OCI-LY1 (cell line): ENCODE measurements around the gene MUCL1.
"Not testable (repeated sequence)": the region's sequence is repeated elsewhere in the genome, so short reads cannot be mapped to it uniquely, and the experiment has no call there.

ENCODE experiments used
- H2AFZ ChIP-seq: fragments of 200-600 bp; sonication (generic), shearing (Covaris generic); 2 replicates; pipeline ENCODE4 v1.6.0; 2014; ENCODE audit warnings: antibody characterized with exemption, mild to moderate bottlenecking, low read length
- H3F3A ChIP-seq: fragments of 200-600 bp; sonication (generic), shearing (Covaris generic); 2 replicates; pipeline ENCODE4 v1.6.0; 2014; ENCODE audit warnings: mild to moderate bottlenecking, antibody characterized with exemption, low read length, moderate library complexity; ENCODE audit not compliant: insufficient read depth
- H3K27ac ChIP-seq: fragments of 200-600 bp; sonication (generic); 2 replicates; pipeline ENCODE4 v1.5.1; 2014; ENCODE audit warnings: low read length, mixed run types, mild to moderate bottlenecking, low read depth; ENCODE audit not compliant: poor library complexity, severe bottlenecking
- H3K27me3 ChIP-seq: fragments of 200-600 bp; sonication (generic); 2 replicates; pipeline ENCODE4 v1.6.0; 2014; ENCODE audit warnings: antibody characterized with exemption, mild to moderate bottlenecking, low read length, moderate library complexity; ENCODE audit not compliant: insufficient read depth
- H3K36me3 ChIP-seq: fragments of 200-600 bp; sonication (generic); 2 replicates; pipeline ENCODE4 v1.6.1; 2014; ENCODE audit warnings: mild to moderate bottlenecking, antibody characterized with exemption, low read length, moderate library complexity, mixed read lengths; ENCODE audit not compliant: insufficient read depth
- H3K4me1 ChIP-seq: fragments of 200-600 bp; sonication (generic); 2 replicates; pipeline ENCODE4 v1.5.1; 2014; ENCODE audit warnings: mild to moderate bottlenecking, low read length, moderate library complexity; ENCODE audit not compliant: insufficient read depth, severe bottlenecking
- H3K4me2 ChIP-seq: fragments of 200-600 bp; sonication (generic), shearing (Covaris generic); 2 replicates; pipeline ENCODE4 v1.6.1; 2014; ENCODE audit warnings: low read length
- H3K4me3 ChIP-seq: fragments of 200-600 bp; sonication (generic); 2 replicates; pipeline ENCODE4 v1.5.1; 2014; ENCODE audit warnings: low read length, low read depth, mild to moderate bottlenecking, mixed read lengths; ENCODE audit not compliant: poor library complexity, severe bottlenecking
- H3K79me2 ChIP-seq: fragments of 200-600 bp; shearing (Covaris generic); 2 replicates; pipeline ENCODE4 v1.6.1; 2016; ENCODE audit warnings: mixed run types, low read length, mixed read lengths; ENCODE audit not compliant: insufficient read depth
- H3K9ac ChIP-seq: fragments of 200-600 bp; sonication (generic), shearing (Covaris generic); 2 replicates; pipeline ENCODE4 v1.6.1; 2014; ENCODE audit warnings: mild to moderate bottlenecking, low read length, mixed read lengths
- H3K9me2 ChIP-seq: fragments of 200-600 bp; sonication (generic), shearing (Covaris generic); 2 replicates; pipeline ENCODE4 v1.6.1; 2014; ENCODE audit warnings: low read depth, mild to moderate bottlenecking, low read length, mixed read lengths
- H3K9me3 ChIP-seq: fragments of 200-600 bp; shearing (Covaris generic); 2 replicates; pipeline ENCODE4 v1.6.1; 2014; ENCODE audit warnings: low read length, mixed read lengths
- H4K20me1 ChIP-seq: fragments of 200-600 bp; sonication (generic), shearing (Covaris generic); 2 replicates; pipeline ENCODE4 v1.6.0; 2016; ENCODE audit warnings: mild to moderate bottlenecking, low read length; ENCODE audit not compliant: insufficient read depth
- EZH2 ChIP-seq: fragments of 200-600 bp; sonication (generic), shearing (Covaris generic); IDR thresholded peaks from 2 replicates; pipeline ENCODE4 v1.8.0; 2017; ENCODE audit warnings: borderline replicate concordance, mixed run types, mild to moderate bottlenecking, antibody characterized with exemption, low read length, moderate library complexity, mixed read lengths
- TF ChIP-seq, protein P1 (sequence below): fragments of 200-600 bp; sonication (generic), shearing (Covaris generic); IDR thresholded peaks from 2 replicates; pipeline ENCODE4 v1.5.1; 2017; ENCODE audit warnings: mild to moderate bottlenecking, antibody characterized with exemption, low read length, moderate library complexity, mixed read lengths

Gene MUCL1

DNA sequence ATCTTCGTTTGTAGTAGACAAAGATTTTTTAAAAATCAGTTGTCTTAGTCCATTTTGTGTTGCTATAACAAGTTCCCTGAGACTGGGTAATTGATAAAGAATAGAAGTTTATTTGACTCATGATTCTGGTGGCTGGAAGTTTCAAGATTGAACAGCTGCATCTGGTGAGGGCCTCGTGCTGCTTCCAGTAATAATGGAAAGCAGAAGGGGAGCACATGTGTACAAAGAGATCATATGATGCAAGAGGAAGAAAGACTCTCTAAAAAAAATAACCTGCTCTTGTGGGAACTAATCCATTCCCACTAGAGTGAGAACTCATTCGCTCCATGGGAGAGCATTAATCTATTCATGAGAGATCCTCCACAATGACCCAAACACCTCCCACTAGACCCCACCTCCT lies 24.8 kb downstream of the MUCL1 start:
- H3K9ac ChIP-seq = no peak overlapping the region
- H4K20me1 ChIP-seq = no peaks in the 10 kb centered on the region
- no peaks in the 10 kb centered on the region for H3K9me3 ChIP-seq
- no peaks in the 10 kb centered on the region for H3K27me3 ChIP-seq
- no peaks in the 10 kb centered on the region for H3K9me2 ChIP-seq
- no peak for TF ChIP-seq EZH2
- TF ChIP-seq, protein P1, sequence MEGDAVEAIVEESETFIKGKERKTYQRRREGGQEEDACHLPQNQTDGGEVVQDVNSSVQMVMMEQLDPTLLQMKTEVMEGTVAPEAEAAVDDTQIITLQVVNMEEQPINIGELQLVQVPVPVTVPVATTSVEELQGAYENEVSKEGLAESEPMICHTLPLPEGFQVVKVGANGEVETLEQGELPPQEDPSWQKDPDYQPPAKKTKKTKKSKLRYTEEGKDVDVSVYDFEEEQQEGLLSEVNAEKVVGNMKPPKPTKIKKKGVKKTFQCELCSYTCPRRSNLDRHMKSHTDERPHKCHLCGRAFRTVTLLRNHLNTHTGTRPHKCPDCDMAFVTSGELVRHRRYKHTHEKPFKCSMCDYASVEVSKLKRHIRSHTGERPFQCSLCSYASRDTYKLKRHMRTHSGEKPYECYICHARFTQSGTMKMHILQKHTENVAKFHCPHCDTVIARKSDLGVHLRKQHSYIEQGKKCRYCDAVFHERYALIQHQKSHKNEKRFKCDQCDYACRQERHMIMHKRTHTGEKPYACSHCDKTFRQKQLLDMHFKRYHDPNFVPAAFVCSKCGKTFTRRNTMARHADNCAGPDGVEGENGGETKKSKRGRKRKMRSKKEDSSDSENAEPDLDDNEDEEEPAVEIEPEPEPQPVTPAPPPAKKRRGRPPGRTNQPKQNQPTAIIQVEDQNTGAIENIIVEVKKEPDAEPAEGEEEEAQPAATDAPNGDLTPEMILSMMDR = no peak
- H3K4me2 ChIP-seq = no peak overlapping the region
- H2AFZ ChIP-seq = no peak overlapping the region
- H3K79me2 ChIP-seq = no peaks in the 10 kb centered on the region
- no peaks in the 10 kb centered on the region for H3K36me3 ChIP-seq
- no peaks in the 10 kb centered on the region for H3F3A ChIP-seq
- H3K4me3 ChIP-seq = no peak overlapping the region
- H3K4me1 ChIP-seq = no peaks in the 10 kb centered on the region
- H3K27ac ChIP-seq = no peak overlapping the region

DNA sequence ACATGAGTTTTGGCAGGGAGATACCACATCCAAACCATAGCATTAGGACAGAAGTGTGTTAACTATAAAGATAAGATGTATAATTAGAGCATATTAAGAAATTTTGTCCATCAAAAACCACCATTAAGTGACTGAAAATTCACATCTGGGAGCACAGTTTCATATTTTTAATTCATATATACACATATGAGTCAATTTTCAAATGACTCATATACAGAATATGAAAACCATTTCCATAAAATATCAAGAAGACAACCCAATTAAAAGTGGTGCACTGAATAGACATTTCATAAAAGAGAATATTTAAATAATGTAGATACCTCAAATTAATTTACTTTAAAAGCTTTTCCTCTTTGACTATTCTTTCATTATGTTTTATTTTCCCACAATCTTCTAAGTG lies 25.3 kb downstream of the MUCL1 start:
- no peak for TF ChIP-seq EZH2
- TF ChIP-seq, protein P1 = no peak
- H2AFZ ChIP-seq = no peak overlapping the region

DNA sequence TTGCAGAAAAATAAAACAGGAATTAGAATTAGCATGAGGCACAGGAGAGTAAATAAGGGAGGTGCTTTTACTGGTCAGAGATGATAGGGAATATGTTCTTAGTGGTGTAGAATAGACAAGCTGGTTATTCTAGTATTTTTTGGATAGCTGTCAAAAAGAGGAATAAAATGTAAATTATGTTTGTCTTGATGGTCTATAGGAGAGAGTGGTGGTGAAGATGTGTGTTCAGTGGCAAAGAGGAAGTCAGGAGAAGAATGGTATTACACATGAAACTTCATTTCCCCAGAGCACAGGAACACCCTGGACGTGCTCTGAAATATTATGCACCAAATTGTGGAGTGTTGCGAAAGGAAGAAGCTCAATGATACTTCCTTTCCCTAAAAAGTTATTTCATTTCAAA lies 27.8 kb downstream of the MUCL1 start:
- H2AFZ ChIP-seq = no peak overlapping the region
- H3K4me1 ChIP-seq = no peaks in the 10 kb centered on the region
- no peaks in the 10 kb centered on the region for H3K27me3 ChIP-seq
- H3K9me2 ChIP-seq = no peaks in the 10 kb centered on the region
- no peaks in the 10 kb centered on the region for H3F3A ChIP-seq
- H3K4me2 ChIP-seq = no peak overlapping the region
- H3K4me3 ChIP-seq = no peak overlapping the region
- H4K20me1 ChIP-seq = no peaks in the 10 kb centered on the region
- H3K27ac ChIP-seq = no peak overlapping the region
- no peaks in the 10 kb centered on the region for H3K9me3 ChIP-seq
- H3K9ac ChIP-seq = no peak overlapping the region
- no peak for TF ChIP-seq EZH2
- TF ChIP-seq, protein P1 = no peak
- H3K79me2 ChIP-seq = no peaks in the 10 kb centered on the region
- no peaks in the 10 kb centered on the region for H3K36me3 ChIP-seq

More for the DNA sequence above, 25.3 kb downstream of the MUCL1 start:
- Histone ChIP-seq H3K9ac (no peak overlapping the region), H3K4me1 (no peaks in the 10 kb centered on the region), H3K9me2 (no peaks in the 10 kb centered on the region), H3K4me3 (no peak overlapping the region), H3K27ac (no peak overlapping the region), H3K4me2 (no peak overlapping the region), H3K36me3 (no peaks in the 10 kb centered on the region), H4K20me1 (no peaks in the 10 kb centered on the region), H3K9me3 (no peaks in the 10 kb centered on the region), H3F3A (no peaks in the 10 kb centered on the region), H3K79me2 (no peaks in the 10 kb centered on the region), H3K27me3 (no peaks in the 10 kb centered on the region)

DNA sequence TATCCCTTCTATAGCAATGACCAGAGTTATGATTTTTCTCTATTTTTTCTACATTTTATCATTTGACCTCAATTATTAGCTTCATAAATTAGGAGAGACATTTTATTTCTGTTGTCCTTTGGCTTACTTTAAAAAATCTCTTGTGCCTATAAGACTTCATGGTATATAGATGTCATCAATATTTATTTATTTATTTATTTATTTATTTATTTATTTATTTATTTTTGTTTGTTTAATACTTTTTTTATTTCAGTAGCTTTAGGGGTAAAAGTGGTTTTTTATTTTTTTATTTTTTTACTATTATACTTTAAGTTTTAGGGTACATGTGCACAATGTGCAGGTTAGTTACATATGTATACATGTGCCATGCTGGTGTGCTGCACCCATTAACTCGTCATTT lies 28.3 kb downstream of the MUCL1 start:
- H4K20me1 ChIP-seq = not testable (repeated sequence)

DNA sequence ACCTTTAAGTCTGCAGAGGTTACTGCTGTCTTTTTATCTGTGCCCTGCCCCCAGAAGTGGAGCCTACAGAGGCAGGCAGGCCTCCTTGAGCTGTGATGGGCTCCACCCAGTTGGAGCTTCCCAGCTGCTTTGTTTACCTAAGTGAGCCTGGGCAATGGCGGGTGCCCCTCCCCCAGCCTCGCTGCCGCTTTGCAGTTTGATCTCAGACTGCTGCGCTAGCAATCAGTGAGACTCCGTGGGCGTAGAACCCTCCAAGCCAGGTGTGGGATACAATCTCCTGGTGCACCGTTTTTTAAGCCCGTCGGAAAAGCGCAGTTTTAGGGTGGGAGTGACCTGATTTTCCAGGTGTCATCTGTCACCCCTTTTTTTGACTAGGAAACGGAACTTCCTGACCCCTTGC lies 34.1 kb downstream of the MUCL1 start:
- not testable (repeated sequence) for H3K9ac ChIP-seq, H3K9me2 ChIP-seq, H3K4me1 ChIP-seq, H3K4me3 ChIP-seq, H3K9me3 ChIP-seq, H3K79me2 ChIP-seq, H3F3A ChIP-seq, H3K27me3 ChIP-seq, H3K4me2 ChIP-seq, H2AFZ ChIP-seq, H3K27ac ChIP-seq, H3K36me3 ChIP-seq, H4K20me1 ChIP-seq

More for the DNA sequence above, 28.3 kb downstream of the MUCL1 start:
- H3K9ac ChIP-seq, H3K4me2 ChIP-seq, H3K9me2 ChIP-seq, H3K27me3 ChIP-seq, H3K4me1 ChIP-seq, H2AFZ ChIP-seq, H3F3A ChIP-seq, H3K4me3 ChIP-seq, H3K9me3 ChIP-seq, H3K27ac ChIP-seq, H3K79me2 ChIP-seq, H3K36me3 ChIP-seq: not testable (repeated sequence)
